Measurements from ENCODE around the gene AFAP1L2.

DNA sequence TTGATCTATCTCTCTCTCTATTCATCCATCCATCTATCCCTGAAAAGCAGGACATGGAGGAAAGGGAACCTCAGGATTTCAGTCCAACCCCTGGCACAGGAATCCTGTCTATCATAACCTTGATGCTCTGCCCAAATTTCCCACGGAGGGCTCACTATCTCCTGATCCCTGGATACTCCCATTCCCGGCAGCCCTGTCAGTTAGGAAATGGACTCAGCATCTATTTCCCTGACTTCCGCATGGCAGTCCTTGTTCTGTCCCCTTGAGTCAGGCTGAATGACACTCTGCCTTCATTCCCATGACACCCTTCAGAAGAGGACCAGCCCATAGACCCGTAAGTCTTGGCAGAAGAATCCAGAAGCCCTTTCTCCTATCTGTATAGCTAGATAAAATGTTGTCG is 87.6 kb downstream of the AFAP1L2 start:
- TF ChIP-seq, protein P1, sequence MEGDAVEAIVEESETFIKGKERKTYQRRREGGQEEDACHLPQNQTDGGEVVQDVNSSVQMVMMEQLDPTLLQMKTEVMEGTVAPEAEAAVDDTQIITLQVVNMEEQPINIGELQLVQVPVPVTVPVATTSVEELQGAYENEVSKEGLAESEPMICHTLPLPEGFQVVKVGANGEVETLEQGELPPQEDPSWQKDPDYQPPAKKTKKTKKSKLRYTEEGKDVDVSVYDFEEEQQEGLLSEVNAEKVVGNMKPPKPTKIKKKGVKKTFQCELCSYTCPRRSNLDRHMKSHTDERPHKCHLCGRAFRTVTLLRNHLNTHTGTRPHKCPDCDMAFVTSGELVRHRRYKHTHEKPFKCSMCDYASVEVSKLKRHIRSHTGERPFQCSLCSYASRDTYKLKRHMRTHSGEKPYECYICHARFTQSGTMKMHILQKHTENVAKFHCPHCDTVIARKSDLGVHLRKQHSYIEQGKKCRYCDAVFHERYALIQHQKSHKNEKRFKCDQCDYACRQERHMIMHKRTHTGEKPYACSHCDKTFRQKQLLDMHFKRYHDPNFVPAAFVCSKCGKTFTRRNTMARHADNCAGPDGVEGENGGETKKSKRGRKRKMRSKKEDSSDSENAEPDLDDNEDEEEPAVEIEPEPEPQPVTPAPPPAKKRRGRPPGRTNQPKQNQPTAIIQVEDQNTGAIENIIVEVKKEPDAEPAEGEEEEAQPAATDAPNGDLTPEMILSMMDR (IDR thresholded peaks at IDR 0.05) = no peak
- TF ChIP-seq POLR2A (IDR thresholded peaks at IDR 0.05) = no peak
